NCI-H2196 (cell line): ENCODE data around the gene PIM3.

ENCODE experiments used
- DNase-seq: peaks from one replicate; lab custom pipeline; 2025; ENCODE audit not compliant: unreplicated experiment; lab: John Stamatoyannopoulos, UW

Gene PIM3

DNA sequence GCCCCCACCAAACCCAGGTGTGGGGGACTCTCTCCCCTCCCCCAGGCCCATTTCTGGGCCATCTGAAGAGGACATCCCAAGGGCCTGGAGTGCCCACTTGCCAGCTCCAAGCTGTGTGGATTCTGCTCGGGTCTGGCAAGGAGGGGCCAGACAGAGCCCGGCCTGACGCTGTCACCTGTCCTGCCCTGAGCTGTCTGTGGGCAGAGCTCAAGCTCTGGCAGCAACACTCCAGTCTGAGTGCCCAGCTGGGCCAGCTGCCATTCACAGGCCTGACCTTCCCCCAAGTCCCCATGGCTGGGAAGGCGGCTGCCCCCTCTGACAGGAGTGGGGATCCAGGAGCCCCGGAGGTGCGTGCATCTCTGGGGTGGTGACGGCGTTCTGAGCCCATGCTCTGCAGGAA is 6.2 kb upstream of the PIM3 start:
- DNase-seq = no peak

GRCh38 chr22:49954991-49955580 is 5.5 kb upstream of the PIM3 start:
- no peak for DNase-seq

DNA sequence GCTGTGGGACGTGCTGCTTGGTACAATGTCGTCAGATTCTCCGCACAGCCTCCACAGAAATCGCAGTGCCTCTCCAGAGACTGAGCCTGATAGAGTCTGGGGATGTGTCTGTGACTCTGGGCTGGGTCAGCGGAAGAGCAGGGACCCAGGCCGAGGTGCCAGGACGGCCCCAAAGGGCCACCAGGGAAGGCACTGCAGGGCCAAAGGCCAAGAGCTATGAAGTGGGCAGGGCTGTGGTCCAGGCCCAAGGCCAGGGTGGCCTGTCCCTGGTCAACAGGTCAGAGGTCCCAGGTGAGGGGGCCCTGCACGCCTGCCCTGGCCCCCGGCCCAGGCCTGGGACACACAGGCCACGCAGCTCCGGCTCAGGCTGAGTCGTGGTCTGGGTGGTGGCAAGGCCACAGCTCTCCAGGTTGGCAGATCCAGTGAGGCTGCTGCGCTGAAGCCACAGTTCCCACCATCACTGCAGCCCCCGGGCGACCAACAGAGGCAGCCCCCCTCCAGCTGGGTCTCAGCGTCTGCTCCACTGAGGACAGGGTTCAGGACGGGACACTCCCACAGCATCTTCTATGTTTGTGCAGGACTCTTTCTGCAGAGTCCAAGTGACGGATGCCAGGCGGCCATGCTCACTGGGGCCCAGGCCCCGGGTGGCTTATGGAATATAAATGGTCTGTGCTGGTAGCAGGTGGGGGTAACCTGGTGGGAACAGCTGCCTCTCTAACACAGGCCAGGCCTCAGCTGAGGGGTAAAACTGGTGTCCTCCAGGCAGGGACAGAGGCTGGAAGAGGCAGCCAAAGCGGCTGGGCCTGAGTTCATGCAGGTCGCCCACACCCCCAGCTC is 4.8 kb upstream of the PIM3 start:
- DNase-seq = no peak

GRCh38 chr22:49956418-49956770 is 4.2 kb upstream of the PIM3 start:
- DNase-seq = no peak

- no peak for DNase-seq
Observed at GRCh38 chr22:49956914-49957825, 3.4 kb upstream of the PIM3 start.

DNA sequence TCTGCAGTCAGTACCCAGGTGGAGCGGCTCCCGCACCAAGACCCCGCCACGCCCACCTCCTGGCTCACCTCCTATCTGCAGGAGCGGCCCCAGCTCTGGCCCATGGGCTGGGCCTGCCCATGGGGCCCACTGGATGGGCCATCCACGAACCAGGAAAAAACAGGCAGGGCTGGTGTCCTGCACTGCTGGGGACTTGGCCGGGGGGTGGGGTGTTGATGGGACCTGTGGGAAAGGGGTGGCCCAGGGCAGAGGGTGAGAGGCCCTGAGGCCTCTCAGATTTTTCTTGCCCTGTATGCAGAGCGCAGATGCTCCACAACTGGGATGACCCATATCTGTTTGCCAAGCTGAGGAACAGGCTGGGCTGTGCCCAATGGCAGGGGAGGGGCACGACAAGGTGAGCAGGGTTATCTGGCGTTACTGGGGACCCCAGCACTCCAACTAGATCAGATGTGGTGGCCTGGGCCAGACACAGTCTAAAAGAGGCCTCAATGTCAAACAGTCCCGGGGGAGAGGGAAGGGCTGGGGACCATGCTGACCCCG is 2.7 kb upstream of the PIM3 start:
- DNase-seq = no peak

GRCh38 chr22:49958366-49958921 is 2.1 kb upstream of the PIM3 start:
- no peak for DNase-seq

DNA sequence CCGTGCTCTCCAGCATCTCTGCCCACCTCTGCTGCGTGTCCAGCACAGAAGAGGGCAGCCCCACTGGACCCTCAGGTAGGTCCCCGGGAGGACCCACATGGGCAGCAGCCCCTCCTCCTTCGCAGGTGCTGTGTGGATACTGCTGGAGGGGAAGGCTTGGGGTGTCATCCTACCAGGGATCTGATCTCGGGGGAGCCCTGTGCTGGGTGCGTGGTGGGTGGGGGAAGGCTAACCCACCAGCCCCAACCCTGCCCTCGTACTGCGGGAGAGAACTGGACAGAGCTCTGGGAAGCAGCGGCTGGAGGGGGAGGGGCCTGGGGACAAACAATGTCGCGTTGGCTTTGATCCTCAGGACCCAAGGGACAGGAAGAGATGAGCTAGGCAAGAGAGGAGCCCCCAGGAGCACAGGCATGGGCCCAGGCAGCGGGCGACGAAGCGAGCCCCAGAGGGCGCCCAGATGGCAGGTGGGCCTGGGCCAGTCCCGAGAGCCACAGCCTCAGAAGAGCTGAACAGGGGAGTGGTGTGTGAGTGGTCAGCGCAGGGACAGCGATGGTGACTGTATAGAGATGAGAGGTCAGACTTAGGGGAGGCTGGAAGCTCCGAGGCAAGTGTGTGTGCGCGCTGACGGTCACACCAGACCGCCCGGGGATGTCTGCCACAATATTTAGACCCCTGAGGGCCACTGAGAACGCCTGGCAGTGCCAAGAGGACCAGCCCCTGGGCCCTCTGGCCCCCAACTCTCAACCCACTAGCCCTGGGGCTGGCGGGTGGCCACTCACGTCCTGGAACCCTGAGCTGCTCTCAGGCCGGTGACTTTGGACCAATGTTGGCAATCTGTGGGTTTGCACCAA is 1.4 kb upstream of the PIM3 start:
- DNase-seq = no peak

DNA sequence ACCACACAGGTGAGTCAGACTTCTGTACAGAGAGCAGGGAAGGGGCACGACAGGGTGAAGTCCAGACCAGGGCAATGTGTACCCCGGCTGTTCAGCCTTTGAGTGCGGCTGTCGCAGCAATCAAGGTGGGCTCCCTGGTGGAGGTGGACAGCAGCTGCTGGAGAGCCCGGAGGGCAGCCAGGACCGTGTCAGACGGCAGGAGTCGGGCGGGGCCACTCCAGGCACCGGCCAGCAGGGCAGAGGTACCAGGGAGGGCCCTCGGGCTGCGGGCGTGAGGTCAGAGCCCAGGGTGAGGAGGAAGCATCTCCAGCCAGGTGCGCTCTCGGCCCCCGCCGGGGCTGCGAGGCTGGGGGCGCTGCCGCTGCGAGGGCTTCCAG is 802 bp upstream of the PIM3 start:
- DNase-seq = peak; percentile 73

DNA sequence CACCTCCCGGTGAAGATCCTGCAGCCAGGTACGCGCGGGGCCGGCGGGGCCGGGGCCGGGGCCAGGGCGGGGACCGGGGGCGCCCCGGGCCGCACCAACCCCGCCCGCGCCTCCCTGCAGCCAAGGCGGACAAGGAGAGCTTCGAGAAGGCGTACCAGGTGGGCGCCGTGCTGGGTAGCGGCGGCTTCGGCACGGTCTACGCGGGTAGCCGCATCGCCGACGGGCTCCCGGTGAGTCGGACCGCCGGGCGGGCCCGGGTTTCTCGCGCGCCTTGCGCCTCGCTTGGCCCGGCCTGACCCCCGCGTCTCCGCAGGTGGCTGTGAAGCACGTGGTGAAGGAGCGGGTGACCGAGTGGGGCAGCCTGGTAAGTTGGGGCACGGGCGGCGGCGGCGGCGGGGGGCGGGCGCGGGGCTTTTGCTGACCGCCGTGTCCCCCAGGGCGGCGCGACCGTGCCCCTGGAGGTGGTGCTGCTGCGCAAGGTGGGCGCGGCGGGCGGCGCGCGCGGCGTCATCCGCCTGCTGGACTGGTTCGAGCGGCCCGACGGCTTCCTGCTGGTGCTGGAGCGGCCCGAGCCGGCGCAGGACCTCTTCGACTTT is 531 bp downstream of the PIM3 start:
- no peak for DNase-seq

DNA sequence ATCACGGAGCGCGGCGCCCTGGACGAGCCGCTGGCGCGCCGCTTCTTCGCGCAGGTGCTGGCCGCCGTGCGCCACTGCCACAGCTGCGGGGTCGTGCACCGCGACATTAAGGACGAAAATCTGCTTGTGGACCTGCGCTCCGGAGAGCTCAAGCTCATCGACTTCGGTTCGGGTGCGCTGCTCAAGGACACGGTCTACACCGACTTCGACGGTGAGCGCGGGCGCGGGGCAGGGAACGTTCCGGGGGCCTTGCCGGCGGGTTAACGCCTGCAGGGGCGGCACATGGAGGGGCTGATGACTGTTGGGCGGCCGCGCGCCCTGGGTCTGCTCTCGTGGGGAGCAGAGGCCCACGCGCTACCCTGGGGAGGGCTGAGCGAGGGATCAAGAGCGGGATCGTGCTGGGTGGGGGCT is 1.0 kb downstream of the PIM3 start:
- no peak for DNase-seq

DNA sequence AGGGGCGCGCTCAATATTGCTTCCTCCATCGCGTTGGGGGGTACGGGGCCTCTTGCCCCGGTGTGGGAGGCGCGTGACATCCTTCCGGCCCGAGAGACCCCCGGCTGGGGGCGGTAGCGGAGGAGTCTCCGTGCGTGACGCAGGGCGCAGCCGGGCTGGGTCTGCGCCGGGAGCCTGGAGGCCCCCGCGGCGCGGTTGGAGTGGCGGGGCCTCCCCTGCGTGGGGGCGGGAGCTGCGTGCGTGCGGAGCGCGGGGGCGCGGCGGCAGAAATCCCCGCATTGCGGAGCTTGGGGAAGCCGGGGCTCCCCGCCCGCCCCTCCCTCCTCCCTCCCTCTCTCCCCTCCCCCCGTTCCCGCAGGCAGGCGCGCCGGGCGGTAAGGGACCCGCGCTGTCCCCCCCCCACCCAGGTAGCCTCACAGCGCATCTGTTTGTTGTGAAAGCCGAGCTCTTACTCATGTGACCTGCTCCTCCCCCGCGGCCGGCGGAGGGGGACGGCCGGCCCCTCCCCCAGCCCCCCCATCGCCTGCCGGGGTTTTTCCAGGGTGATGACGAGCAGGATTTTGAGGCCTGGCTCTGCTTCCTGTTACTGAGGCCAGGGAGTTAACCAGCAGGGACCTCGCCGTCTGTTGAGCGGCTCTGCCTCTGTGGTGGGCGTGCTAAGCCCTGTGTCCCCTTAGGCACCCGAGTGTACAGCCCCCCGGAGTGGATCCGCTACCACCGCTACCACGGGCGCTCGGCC is 1.6 kb downstream of the PIM3 start:
- DNase-seq = peak; percentile 71

DNA sequence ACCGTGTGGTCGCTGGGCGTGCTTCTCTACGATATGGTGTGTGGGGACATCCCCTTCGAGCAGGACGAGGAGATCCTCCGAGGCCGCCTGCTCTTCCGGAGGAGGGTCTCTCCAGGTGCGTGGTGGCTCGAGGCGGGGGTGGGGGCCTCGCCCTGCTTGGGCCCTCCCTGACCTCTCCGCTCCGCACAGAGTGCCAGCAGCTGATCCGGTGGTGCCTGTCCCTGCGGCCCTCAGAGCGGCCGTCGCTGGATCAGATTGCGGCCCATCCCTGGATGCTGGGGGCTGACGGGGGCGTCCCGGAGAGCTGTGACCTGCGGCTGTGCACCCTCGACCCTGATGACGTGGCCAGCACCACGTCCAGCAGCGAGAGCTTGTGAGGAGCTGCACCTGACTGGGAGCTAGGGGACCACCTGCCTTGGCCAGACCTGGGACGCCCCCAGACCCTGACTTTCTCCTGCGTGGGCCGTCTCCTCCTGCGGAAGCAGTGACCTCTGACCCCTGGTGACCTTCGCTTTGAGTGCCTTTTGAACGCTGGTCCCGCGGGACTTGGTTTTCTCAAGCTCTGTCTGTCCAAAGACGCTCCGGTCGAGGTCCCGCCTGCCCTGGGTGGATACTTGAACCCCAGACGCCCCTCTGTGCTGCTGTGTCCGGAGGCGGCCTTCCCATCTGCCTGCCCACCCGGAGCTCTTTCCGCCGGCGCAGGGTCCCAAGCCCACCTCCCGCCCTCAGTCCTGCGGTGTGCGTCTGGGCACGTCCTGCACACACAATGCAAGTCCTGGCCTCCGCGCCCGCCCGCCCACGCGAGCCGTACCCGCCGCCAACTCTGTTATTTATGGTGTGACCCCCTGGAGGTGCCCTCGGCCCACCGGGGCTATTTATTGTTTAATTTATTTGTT is 2.4 kb downstream of the PIM3 start:
- DNase-seq = no peak

DNA sequence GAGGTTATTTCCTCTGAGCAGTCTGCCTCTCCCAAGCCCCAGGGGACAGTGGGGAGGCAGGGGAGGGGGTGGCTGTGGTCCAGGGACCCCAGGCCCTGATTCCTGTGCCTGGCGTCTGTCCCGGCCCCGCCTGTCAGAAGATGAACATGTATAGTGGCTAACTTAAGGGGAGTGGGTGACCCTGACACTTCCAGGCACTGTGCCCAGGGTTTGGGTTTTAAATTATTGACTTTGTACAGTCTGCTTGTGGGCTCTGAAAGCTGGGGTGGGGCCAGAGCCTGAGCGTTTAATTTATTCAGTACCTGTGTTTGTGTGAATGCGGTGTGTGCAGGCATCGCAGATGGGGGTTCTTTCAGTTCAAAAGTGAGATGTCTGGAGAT is 3.1 kb downstream of the PIM3 start:
- DNase-seq = no peak

DNA sequence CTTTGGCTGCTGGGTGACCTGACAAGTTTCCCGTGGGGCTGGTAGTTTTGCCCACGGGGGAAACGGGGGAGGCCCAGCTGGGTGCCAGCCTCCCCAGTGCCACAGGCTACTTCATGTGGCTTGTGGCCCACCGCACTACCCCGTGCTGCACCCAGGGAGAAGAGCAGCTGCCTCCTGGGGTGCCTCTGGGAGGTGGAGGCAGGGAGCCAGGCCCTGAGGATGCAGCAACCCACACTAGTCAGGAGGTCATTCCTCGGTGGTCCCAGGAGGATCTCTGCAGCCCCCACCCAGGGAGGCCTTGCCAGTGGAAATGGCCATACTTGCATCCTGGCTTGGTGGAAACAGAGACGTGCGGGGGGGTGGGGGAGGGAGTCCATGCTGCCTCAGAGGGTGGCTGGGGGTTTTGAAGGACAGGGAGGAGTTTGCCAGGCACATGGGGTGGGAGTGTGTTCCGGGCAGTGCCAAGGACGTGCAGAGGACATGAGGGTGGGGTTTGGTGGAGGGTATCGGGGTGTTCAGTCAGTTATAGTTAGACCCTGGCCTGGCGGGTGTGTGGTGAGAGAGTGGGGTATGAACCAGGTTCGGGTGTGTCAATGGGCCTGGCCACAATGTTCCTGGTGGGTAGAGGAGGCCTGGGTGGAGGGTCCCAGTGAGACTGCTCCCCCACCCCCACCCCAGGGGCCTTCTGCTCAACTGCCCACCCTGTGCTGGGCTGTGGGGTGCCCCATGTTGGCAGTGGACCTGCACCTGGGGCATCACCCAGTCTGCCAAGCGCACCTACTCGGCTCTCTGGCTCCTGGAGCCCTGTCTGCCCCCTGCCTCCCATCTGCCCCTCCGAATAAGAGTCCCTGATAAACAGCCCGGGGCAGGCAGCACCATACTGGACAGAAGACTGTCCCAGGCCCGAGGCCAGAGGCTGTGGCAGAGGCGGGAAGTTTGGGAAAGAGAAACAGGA is 3.8 kb downstream of the PIM3 start:
- DNase-seq = no peak

DNA sequence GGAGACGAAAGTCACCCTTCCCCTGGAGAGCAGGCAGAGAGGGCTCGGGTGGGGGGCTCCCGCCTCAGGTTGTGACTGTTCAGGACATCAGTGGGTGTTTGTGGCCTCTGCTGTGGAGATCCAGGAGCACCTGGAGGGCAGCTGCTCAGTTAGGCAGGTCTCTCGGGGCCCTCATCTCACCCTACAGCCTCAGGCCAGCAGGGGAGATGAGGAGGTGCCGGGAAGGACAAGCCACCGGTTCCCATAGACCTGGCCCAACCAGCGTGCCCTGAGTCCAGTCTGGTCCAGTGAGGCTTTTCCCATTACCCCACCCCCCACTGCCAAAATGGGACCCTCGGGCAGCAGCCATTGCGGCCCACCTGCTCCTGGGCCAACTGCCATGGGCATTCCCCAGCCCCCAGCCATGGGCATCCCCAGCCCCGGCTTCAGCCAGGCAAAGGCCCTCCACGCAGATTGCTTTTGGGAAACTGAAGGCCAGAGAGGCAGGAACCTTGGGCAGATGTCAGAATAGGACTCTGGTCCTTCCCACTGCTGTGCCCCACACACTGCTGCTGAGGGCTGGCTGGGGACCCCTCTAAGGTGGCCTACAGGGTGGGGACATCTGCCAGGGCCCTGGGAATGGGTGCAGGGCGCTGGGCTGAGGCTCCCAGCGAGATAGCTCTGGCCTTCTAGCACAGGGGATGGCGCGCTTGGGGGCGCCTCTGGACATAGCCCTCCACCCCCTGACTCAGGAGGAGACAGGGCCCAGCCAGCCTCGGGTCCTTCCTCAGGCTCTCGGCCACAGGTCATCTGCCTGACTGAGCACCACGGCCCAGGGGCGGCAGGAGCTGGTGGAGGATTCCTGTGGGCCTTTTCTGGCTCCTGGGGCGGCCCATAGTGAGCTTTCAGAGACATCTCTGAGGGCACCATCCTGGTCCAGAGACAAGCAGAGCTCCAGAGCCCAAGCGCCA is 4.8 kb downstream of the PIM3 start:
- no peak for DNase-seq
